ENCODE measurements around the gene TEDDM1. TPM values are rescaled to one million over a fixed set of nuclear protein-coding genes. Genes with fewer than 3 reads are reported as not detected.
"Not testable (repeated sequence)": the region's sequence is repeated elsewhere in the genome, so short reads cannot be mapped to it uniquely, and the experiment has no call there.

Gene TEDDM1
- total and polyA plus RNA-seq, 4 donors, result 0.08 TPM; not detected in 3

GRCh38 chr1:182380199-182380598, 20.3 kb downstream of the TEDDM1 start:
- TF ChIP-seq YY1 (IDR thresholded peaks at IDR 0.05) (no peak), HNF4A (conservative IDR thresholded peaks at IDR 0.05) (peak in 1 of 2 donors; percentile 4), SP1 (IDR thresholded peaks at IDR 0.05) (no peak)
- DNase-seq (ENCODE audit: low spot score), result no peak
- Histone ChIP-seq H3K9ac (ENCODE audit: low read depth in 1 of 2, low read length in 2 of 2) (no peak overlapping the region), H3K27me3 (ENCODE audit: control insufficient read depth in 4 of 4, insufficient read depth in 4 of 4, low read length in 3 of 4) (no peaks in the 10 kb centered on the region), H3K4me3 (ENCODE audit: low read depth in 1 of 3, low read length in 3 of 3) (no peak overlapping the region), H3K27ac (ENCODE audit: low read depth in 1 of 2, low read length in 2 of 2) (no peak overlapping the region), H3K4me1 (ENCODE audit: control insufficient read depth in 4 of 4, insufficient read depth in 4 of 4, low read length in 3 of 4) (no peaks in the 10 kb centered on the region), H3K36me3 (ENCODE audit: control insufficient read depth in 4 of 4, insufficient read depth in 3 of 4, low read depth in 1 of 4, low read length in 3 of 4) (peaks cover 1 to 35% (median 26%) of the 10 kb centered on the region in 4 donors), H3K9me3 (ENCODE audit: control insufficient read depth in 4 of 4, low read length in 3 of 4) (no peaks in the 10 kb centered on the region)
- 72% methylated on average over 4 of the region's 4 CpGs for WGBS

- 73% methylated on average over 7 of the region's 7 CpGs for WGBS
- not testable (repeated sequence) for H3K4me1 ChIP-seq (ENCODE audit: control insufficient read depth in 4 of 4, insufficient read depth in 4 of 4, low read length in 3 of 4); H3K9ac ChIP-seq (ENCODE audit: low read depth in 1 of 2, low read length in 2 of 2); H3K27ac ChIP-seq (ENCODE audit: low read depth in 1 of 2, low read length in 2 of 2); H3K4me3 ChIP-seq (ENCODE audit: low read depth in 1 of 3, low read length in 3 of 3); H3K9me3 ChIP-seq (ENCODE audit: control insufficient read depth in 4 of 4, low read length in 3 of 4); H3K27me3 ChIP-seq (ENCODE audit: control insufficient read depth in 4 of 4, insufficient read depth in 4 of 4, low read length in 3 of 4); DNase-seq (ENCODE audit: low spot score)
- H3K36me3 ChIP-seq (ENCODE audit: control insufficient read depth in 4 of 4, insufficient read depth in 3 of 4, low read depth in 1 of 4, low read length in 3 of 4), result peaks cover 1 to 32% (median 23%) of the 10 kb centered on the region in 4 donors
Observed at GRCh38 chr1:182379781-182380180, 20.7 kb downstream of the TEDDM1 start.

- H3K27ac ChIP-seq (ENCODE audit: low read depth in 1 of 2, low read length in 2 of 2), result no peak overlapping the region
- H3K36me3 ChIP-seq (ENCODE audit: control insufficient read depth in 4 of 4, insufficient read depth in 3 of 4, low read depth in 1 of 4, low read length in 3 of 4), result peaks cover 0 to 5% (median 0%) of the 10 kb centered on the region in 4 donors
- no peaks in the 10 kb centered on the region for H3K9me3 ChIP-seq (ENCODE audit: control insufficient read depth in 4 of 4, low read length in 3 of 4)
- H3K27me3 ChIP-seq (ENCODE audit: control insufficient read depth in 4 of 4, insufficient read depth in 4 of 4, low read length in 3 of 4), result no peaks in the 10 kb centered on the region
- H3K4me1 ChIP-seq (ENCODE audit: control insufficient read depth in 4 of 4, insufficient read depth in 4 of 4, low read length in 3 of 4), result no peaks in the 10 kb centered on the region
- no peak overlapping the region for H3K4me3 ChIP-seq (ENCODE audit: low read depth in 1 of 3, low read length in 3 of 3)
- DNase-seq (ENCODE audit: low spot score), result no peak
- TF ChIP-seq HNF4G (IDR thresholded peaks at IDR 0.05) (no peak), JUND (IDR thresholded peaks at IDR 0.05) (no peak), SP1 (IDR thresholded peaks at IDR 0.05) (no peak), CTCF (IDR thresholded peaks at IDR 0.05; ENCODE audit: low read depth, low read length, missing input control) (no peak), EGR1 (IDR thresholded peaks at IDR 0.05; ENCODE audit: low read depth in 2 of 2) (no peak), FOXA1 (IDR thresholded peaks at IDR 0.05) (no peak), FOXA2 (IDR thresholded peaks at IDR 0.05) (no peak), HNF4A (conservative IDR thresholded peaks at IDR 0.05) (no peak), RXRA (IDR thresholded peaks at IDR 0.05) (no peak), MAX (IDR thresholded peaks at IDR 0.05) (no peak)
- H3K9ac ChIP-seq (ENCODE audit: low read depth in 1 of 2, low read length in 2 of 2), result no peak overlapping the region
Observed at GRCh38 chr1:182376936-182377574, 23.4 kb downstream of the TEDDM1 start.

GRCh38 chr1:182374101-182374834, 26.2 kb downstream of the TEDDM1 start:
- 90% methylated on average over 5 of the region's 5 CpGs for WGBS
- Histone ChIP-seq H3K4me1 (ENCODE audit: control insufficient read depth in 4 of 4, insufficient read depth in 4 of 4, low read length in 3 of 4) (no peaks in the 10 kb centered on the region), H3K36me3 (ENCODE audit: control insufficient read depth in 4 of 4, insufficient read depth in 3 of 4, low read depth in 1 of 4, low read length in 3 of 4) (no peaks in the 10 kb centered on the region), H3K4me3 (ENCODE audit: low read depth in 1 of 3, low read length in 3 of 3) (no peak overlapping the region), H3K9me3 (ENCODE audit: control insufficient read depth in 4 of 4, low read length in 3 of 4) (no peaks in the 10 kb centered on the region), H3K9ac (ENCODE audit: low read depth in 1 of 2, low read length in 2 of 2) (no peak overlapping the region), H3K27ac (ENCODE audit: low read depth in 1 of 2, low read length in 2 of 2) (no peak overlapping the region), H3K27me3 (ENCODE audit: control insufficient read depth in 4 of 4, insufficient read depth in 4 of 4, low read length in 3 of 4) (no peaks in the 10 kb centered on the region)
- no peak for DNase-seq (ENCODE audit: low spot score)
- no peak for TF ChIP-seq FOXA1 (IDR thresholded peaks at IDR 0.05)
- no peak for TF ChIP-seq ZBTB33 (IDR thresholded peaks at IDR 0.05)
- TF ChIP-seq RAD21 (IDR thresholded peaks at IDR 0.05), result no peak
- no peak for TF ChIP-seq JUND (IDR thresholded peaks at IDR 0.05)
- TF ChIP-seq CTCF (IDR thresholded peaks at IDR 0.05; ENCODE audit: low read depth, low read length, missing input control), result no peak
- no peak for TF ChIP-seq GABPA (IDR thresholded peaks at IDR 0.05 in 1 of 2, conservative IDR thresholded peaks at IDR 0.05 in 1 of 2)
- no peak for TF ChIP-seq HNF4G (IDR thresholded peaks at IDR 0.05)
